Measurements from ENCODE around the gene TMSB4X.

TMSB4X gene

DNA sequence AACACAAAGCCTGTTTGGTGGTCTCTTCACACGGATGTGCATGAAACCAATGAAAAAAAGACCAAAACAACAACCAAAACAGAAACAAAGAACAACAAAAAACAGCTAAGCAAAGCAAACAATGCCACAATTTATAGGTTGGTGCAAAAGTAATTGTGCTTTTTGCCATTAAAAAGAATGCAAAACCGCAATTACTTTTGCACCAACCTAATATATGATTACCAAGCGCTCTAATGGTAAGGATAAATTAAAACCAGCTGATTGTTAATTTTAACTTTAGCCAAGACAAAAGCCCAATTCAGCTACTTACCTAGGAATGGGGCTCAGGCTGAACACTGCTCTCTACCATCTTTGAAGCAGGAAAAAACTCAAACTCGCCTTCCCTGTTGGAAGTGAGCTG lies 29.4 kb upstream of the TMSB4X start:
- no peak for TF ChIP-seq CTCF (IDR thresholded peaks at IDR 0.05; ENCODE audit: low read depth, low read length)
- no peak for DNase-seq (ENCODE audit: low read depth, low spot score)
- in situ Hi-C loops (cut with HindIII; ENCODE audit: low sequenced_read_pairs), result no loop called here
- H3K4me3 ChIP-seq (ENCODE audit: low read depth, low read length), result no peak overlapping the region

- TF ChIP-seq CTCF (IDR thresholded peaks at IDR 0.05; ENCODE audit: low read depth, low read length), result no peak
- no peak for DNase-seq (ENCODE audit: low read depth, low spot score)
- in situ Hi-C loops (cut with HindIII; ENCODE audit: low sequenced_read_pairs), result no loop called here
- H3K4me3 ChIP-seq (ENCODE audit: low read depth, low read length), result no peak overlapping the region
These were observed 28.5 kb upstream of the TMSB4X start for GRCh38 chrX:12946406-12946805.

DNA sequence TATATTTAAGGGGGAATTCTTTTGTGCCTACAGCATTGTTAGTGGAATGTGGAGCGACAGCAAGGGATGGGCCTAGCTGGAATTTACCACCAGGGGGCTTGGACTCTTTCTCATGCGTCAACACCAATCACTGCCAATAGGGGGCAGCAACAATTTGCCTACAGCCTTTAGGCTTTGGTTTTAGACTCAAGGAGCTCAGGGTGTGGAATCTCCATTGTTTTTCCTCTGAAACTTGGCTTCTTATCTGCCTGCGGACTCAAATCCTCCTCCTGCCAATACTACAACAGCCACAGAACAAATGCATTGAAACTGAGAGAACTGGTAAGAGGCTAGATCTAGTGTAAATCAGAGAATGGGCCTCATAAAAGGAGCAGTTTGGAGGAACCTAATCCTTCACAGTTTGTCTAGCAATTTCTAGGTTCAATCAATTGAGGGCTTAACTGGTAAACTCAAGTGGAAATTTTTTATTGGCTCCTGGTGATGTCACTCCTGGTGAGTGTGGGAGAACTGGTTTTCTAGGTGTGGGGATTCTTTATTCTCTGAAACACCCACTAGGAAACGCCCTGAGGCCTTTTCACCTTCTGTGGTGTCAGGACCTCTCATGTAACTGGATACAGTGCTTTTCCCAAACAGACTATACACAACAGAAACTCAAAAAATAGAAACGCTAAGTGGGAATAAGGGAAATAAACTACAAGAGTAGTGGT lies 27.9 kb upstream of the TMSB4X start:
- no peak overlapping the region for H3K4me3 ChIP-seq (ENCODE audit: low read depth, low read length)
- TF ChIP-seq CTCF (IDR thresholded peaks at IDR 0.05; ENCODE audit: low read depth, low read length), result peak; percentile 92
- DNase-seq (ENCODE audit: low read depth, low spot score), result peak; percentile 85
- in situ Hi-C loops (cut with HindIII; ENCODE audit: low sequenced_read_pairs), result no loop called here

GRCh38 chrX:12947545-12948235 lies 27.2 kb upstream of the TMSB4X start:
- in situ Hi-C loops (cut with HindIII; ENCODE audit: low sequenced_read_pairs), result no loop called here
- no peak for DNase-seq (ENCODE audit: low read depth, low spot score)
- no peak for TF ChIP-seq CTCF (IDR thresholded peaks at IDR 0.05; ENCODE audit: low read depth, low read length)
- H3K4me3 ChIP-seq (ENCODE audit: low read depth, low read length), result no peak overlapping the region

DNA sequence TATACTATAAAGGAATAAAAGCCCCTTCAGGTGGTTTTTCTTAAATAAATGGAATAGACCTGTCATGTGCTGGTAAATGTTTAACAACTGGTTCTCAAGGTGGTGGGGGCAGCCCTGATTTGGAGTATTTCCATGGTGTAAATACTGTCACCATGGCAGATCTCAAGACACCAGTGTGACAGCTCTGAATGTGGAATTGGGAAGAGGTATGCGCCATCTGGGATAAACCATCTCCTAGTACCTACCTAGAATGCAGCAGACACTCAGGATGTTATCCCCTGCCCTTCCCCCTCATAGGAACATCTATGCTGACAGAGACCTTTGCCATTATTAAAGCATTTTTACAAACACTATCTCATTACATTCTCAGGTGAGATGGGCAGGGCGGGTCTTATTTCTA lies 26.4 kb upstream of the TMSB4X start:
- DNase-seq (ENCODE audit: low read depth, low spot score), result no peak
- no peak for TF ChIP-seq CTCF (IDR thresholded peaks at IDR 0.05; ENCODE audit: low read depth, low read length)
- no peak overlapping the region for H3K4me3 ChIP-seq (ENCODE audit: low read depth, low read length)
- in situ Hi-C loops (cut with HindIII; ENCODE audit: low sequenced_read_pairs), result no loop called here

DNA sequence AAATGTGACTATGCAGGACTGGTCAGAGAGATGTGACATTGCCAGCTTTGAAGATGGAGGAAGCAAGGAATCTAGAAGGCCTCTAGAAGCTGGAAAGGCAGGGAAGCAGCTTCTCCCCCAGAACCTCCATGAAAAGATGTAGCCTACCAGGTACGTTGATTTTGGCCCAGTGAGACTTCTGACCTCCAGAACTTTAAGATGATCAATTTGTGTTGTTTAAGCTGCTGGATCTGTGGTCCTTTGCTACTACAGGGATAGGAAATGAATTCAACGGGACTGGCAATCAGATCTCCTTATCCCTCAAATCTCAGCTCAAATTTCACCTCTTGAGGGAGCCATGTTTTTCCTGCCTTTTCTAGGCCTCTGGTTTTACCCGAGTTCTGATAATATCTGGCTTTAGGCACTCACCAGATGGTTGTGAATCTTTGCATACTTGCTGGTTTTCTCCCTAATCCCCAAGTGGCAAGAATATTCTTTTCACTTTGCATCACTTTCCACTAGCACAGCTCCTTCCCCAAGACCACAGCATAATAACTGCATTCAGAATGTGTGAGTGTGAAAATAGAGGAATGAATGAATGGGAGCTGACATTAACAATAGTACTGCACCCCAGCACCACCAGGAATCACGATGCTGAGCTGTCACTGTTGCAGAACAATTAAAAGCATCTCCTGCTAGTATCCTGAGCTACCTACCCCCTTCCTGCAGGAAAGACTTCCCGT lies 25.5 kb upstream of the TMSB4X start:
- no peak for TF ChIP-seq CTCF (IDR thresholded peaks at IDR 0.05; ENCODE audit: low read depth, low read length)
- in situ Hi-C loops (cut with HindIII; ENCODE audit: low sequenced_read_pairs), result no loop called here
- no peak for DNase-seq (ENCODE audit: low read depth, low spot score)
- H3K4me3 ChIP-seq (ENCODE audit: low read depth, low read length), result no peak overlapping the region
